ENCODE results near the gene MYRIP. TPM values are rescaled to one million over a fixed set of nuclear protein-coding genes. Genes with fewer than 3 reads are reported as not detected.

MYRIP gene
- total and polyA plus RNA-seq, 2 of the 4 experiments (the other 2 are of a cell fraction): not detected

DNA sequence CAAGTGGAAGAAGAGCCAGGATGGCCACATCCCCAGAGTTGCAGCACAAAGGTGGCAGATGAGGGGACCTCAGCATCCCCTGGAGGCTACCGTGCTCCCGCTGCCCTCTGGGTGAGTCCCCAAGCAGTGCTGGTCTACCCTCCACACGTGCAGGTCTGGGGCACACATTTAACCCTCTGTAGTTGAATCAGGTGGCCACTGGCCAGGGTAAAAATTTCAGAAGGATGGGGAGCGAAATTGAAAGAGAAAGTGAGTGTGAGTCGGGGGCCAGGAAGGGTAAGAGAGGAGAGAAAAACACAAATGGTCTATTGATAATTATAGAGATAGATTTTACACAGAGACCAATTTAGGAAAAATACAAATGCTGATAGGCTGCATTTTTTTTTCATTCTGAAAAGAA is 360.6 kb downstream of the MYRIP start:
- H3K4me1 ChIP-seq (ENCODE audit: control insufficient read depth, insufficient read depth, low read length): no peaks in the 10 kb centered on the region
- H2BK15ac ChIP-seq (ENCODE audit: low read depth, low read length): no peak overlapping the region
- H4K20me1 ChIP-seq (ENCODE audit: insufficient read depth, low read length): no peaks in the 10 kb centered on the region
- H3K9me3 ChIP-seq (ENCODE audit: control insufficient read depth, insufficient read depth, low read length): peaks cover 4% of the 10 kb centered on the region; the same call in 1 of the 2 replicates
- ATAC-seq (ENCODE audit: low read depth) (no peak), DNase-seq (no peak)
- intact Hi-C loops (cut with micrococcal nuclease): no loop called here
- H2AK5ac ChIP-seq (ENCODE audit: low read depth, low read length): no peak overlapping the region
- H3K27me3 ChIP-seq (ENCODE audit: control insufficient read depth, insufficient read depth, low read length): no peaks in the 10 kb centered on the region
- no peak overlapping the region for H2AK9ac ChIP-seq (replicated peaks; ENCODE audit: low read depth, low read length, poor library complexity)
- no peak overlapping the region for H4K5ac ChIP-seq (ENCODE audit: low read depth, low read length)
- H3K79me1 ChIP-seq (ENCODE audit: low read depth in 1 of 2, low read length in 2 of 2): no peaks in the 10 kb centered on the region
- TF ChIP-seq, protein P1, sequence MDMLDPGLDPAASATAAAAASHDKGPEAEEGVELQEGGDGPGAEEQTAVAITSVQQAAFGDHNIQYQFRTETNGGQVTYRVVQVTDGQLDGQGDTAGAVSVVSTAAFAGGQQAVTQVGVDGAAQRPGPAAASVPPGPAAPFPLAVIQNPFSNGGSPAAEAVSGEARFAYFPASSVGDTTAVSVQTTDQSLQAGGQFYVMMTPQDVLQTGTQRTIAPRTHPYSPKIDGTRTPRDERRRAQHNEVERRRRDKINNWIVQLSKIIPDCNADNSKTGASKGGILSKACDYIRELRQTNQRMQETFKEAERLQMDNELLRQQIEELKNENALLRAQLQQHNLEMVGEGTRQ (IDR thresholded peaks at IDR 0.05; ENCODE audit: low read depth, low read length): no peak
- TF ChIP-seq, protein P2, sequence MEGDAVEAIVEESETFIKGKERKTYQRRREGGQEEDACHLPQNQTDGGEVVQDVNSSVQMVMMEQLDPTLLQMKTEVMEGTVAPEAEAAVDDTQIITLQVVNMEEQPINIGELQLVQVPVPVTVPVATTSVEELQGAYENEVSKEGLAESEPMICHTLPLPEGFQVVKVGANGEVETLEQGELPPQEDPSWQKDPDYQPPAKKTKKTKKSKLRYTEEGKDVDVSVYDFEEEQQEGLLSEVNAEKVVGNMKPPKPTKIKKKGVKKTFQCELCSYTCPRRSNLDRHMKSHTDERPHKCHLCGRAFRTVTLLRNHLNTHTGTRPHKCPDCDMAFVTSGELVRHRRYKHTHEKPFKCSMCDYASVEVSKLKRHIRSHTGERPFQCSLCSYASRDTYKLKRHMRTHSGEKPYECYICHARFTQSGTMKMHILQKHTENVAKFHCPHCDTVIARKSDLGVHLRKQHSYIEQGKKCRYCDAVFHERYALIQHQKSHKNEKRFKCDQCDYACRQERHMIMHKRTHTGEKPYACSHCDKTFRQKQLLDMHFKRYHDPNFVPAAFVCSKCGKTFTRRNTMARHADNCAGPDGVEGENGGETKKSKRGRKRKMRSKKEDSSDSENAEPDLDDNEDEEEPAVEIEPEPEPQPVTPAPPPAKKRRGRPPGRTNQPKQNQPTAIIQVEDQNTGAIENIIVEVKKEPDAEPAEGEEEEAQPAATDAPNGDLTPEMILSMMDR (conservative IDR thresholded peaks at IDR 0.05; ENCODE audit: low read depth, low read length): no peak
- no peak for TF ChIP-seq RAD21 (IDR thresholded peaks at IDR 0.05; ENCODE audit: low read length)
- TF ChIP-seq FOS (IDR thresholded peaks at IDR 0.05; ENCODE audit: low read depth, low read length): no peak
- no peak for TF ChIP-seq NFE2L2 (IDR thresholded peaks at IDR 0.05; ENCODE audit: low read depth, low read length)
- no peak for TF ChIP-seq RFX5 (IDR thresholded peaks at IDR 0.05; ENCODE audit: low read depth, low read length)
- no peak for TF ChIP-seq BHLHE40 (IDR thresholded peaks at IDR 0.05; ENCODE audit: low read depth, low read length)
- no peak for TF ChIP-seq SMC3 (IDR thresholded peaks at IDR 0.05; ENCODE audit: low read depth, low read length)
- no peak for TF ChIP-seq CHD1 (IDR thresholded peaks at IDR 0.05; ENCODE audit: low read depth, low read length)
- TF ChIP-seq CEBPB (IDR thresholded peaks at IDR 0.05; ENCODE audit: low read depth, low read length): no peak
- no peak for TF ChIP-seq RCOR1 (IDR thresholded peaks at IDR 0.05; ENCODE audit: insufficient replicate concordance, low read length)
- TF ChIP-seq MXI1 (IDR thresholded peaks at IDR 0.05; ENCODE audit: borderline replicate concordance, low read depth, low read length): no peak
- TF ChIP-seq MAFK (IDR thresholded peaks at IDR 0.05; ENCODE audit: low read depth, low read length): no peak
- TF ChIP-seq MAZ (IDR thresholded peaks at IDR 0.05; ENCODE audit: borderline replicate concordance, low read depth, low read length): no peak
- no peak for TF ChIP-seq ELK1 (IDR thresholded peaks at IDR 0.05; ENCODE audit: borderline replicate concordance, low read depth, low read length)
- TF ChIP-seq POLR2A (IDR thresholded peaks at IDR 0.05; ENCODE audit: low read depth, low read length): no peak
- H2AFZ ChIP-seq (replicated peaks; ENCODE audit: low read length, poor library complexity): no peak overlapping the region
- no peak overlapping the region for H3K4ac ChIP-seq (ENCODE audit: low read depth, low read length)
- no peak overlapping the region for H2BK20ac ChIP-seq (ENCODE audit: low read depth, low read length)
- H2BK5ac ChIP-seq (ENCODE audit: low read depth, low read length, poor library complexity, severe bottlenecking): no peak overlapping the region
- BruUV-seq (replicated peaks): no TSS peak
- H3K56ac ChIP-seq (ENCODE audit: extremely low read depth, insufficient read depth, low read length): no peak overlapping the region
- CTCF ChIA-PET: interaction anchor here (0.9 to 2.1 kb wide), 2 partner anchors 9 to 22 kb away, joined by 3 to 4 read pairs; no protein-coding TSS in a partner anchor
- H3K14ac ChIP-seq (replicated peaks; ENCODE audit: low read depth, low read length): no peak overlapping the region
- dilution Hi-C loops (cut with HindIII; ENCODE audit: low sequenced_read_pairs, unreplicated experiment): no loop called here
- H3K27ac ChIP-seq (ENCODE audit: insufficient read depth, low read length): no peak overlapping the region
- in situ Hi-C loops (cut with MboI; ENCODE audit: low sequenced_read_pairs): no loop called here
- H3K23ac ChIP-seq (ENCODE audit: low read depth, low read length): no peak overlapping the region
- no CpG with 5 or more reads among the region's 5 CpGs for WGBS, 2 experiments (ENCODE audit: extremely low coverage in 2 of 2, insufficient read length in 1 of 2)
- no peak overlapping the region for H3K9ac ChIP-seq (ENCODE audit: low read depth, low read length)
- H3K4me2 ChIP-seq (ENCODE audit: low read depth, low read length): no peak overlapping the region
- H3K36me3 ChIP-seq (ENCODE audit: control insufficient read depth, insufficient read depth, low read length): no peaks in the 10 kb centered on the region
- H3K9me1 ChIP-seq (ENCODE audit: insufficient read depth, low read length): no peaks in the 10 kb centered on the region
- no peak overlapping the region for H2BK120ac ChIP-seq (ENCODE audit: low read depth, low read length)
- no peak overlapping the region for H4K91ac ChIP-seq (ENCODE audit: insufficient read depth, low read depth, low read length)
- H3K4me3 ChIP-seq (ENCODE audit: insufficient read depth, low read depth, low read length): no peak overlapping the region
- POLR2A ChIA-PET (ENCODE audit: unreplicated experiment): no interaction called here
- no peak overlapping the region for H4K8ac ChIP-seq (ENCODE audit: low read depth in 2 of 2, low read length in 2 of 2)
- H3K18ac ChIP-seq (ENCODE audit: low read depth, low read length): no peak overlapping the region
